HUES6 (cell line): ENCODE measurements around the gene ERO1B.
"Not testable (repeated sequence)": the region's sequence is repeated elsewhere in the genome, so short reads cannot be mapped to it uniquely, and the experiment has no call there.

Experiments used
- H3K27ac ChIP-seq: 2 replicates; pipeline ENCODE4 v1.7.0; 2013; ENCODE audit warnings: low read depth, mild to moderate bottlenecking, low read length, inconsistent platforms
- H3K27me3 ChIP-seq: 2 replicates; pipeline ENCODE4 v1.6.1; 2013; ENCODE audit warnings: low read length; ENCODE audit not compliant: control insufficient read depth, insufficient read depth
- H3K36me3 ChIP-seq: 2 replicates; pipeline ENCODE4 v1.6.1; 2013; ENCODE audit warnings: low read length; ENCODE audit not compliant: control insufficient read depth, insufficient read depth
- H3K4me1 ChIP-seq: 2 replicates; pipeline ENCODE4 v1.6.1; 2013; ENCODE audit warnings: low read length; ENCODE audit not compliant: control insufficient read depth, insufficient read depth
- H3K4me3 ChIP-seq: 2 replicates; pipeline ENCODE4 v1.5.1; 2013; ENCODE audit warnings: low read depth, low read length
- H3K9ac ChIP-seq: one replicate; pipeline ENCODE4 v1.6.1; 2013; ENCODE audit warnings: mild to moderate bottlenecking, low read length
- H3K9me3 ChIP-seq: 2 replicates; pipeline ENCODE4 v1.6.1; 2013; ENCODE audit warnings: low read depth, low read length; ENCODE audit not compliant: control insufficient read depth, insufficient read depth

Gene ERO1B

DNA sequence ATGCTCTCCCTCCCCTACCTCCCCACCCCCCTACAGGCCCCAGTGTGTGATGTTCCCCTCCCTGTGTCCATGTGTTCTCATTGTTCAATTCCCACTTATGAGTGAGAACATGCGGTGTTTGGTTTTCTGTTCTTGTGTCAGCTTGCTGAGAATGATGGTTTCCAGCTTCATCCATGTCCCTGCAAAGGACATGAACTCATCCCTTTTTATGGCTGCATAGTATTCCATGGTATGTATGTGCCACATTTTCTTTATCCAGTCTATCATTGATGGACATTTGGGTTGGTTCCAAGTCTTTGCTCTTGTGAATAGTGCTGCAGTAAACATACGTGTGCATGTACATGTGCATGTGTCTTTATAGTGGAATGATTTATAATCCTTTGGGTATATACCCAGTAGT lies 95.3 kb downstream of the ERO1B start:
- H3K9ac ChIP-seq, H3K36me3 ChIP-seq, H3K27ac ChIP-seq, H3K4me1 ChIP-seq, H3K9me3 ChIP-seq, H3K4me3 ChIP-seq, H3K27me3 ChIP-seq: not testable (repeated sequence)

DNA sequence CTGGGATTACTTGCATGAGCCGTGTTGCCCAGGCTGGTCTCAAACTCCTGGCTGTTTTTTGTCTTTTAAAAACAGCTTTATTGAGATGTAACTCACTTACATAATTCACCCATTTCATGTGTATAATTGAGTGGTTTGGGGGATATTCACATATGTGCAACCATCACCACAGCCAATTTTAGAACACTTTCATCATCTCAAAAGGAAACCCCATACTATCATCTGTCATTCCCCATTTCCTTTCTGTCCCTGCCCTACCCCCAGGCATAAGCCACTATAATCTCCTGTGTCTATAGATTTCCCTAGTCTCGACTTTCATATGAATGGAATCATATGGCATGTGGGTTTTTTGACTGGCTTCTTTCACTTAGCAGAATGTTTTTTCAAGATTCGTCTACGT lies 96.1 kb downstream of the ERO1B start:
- no peaks in the 10 kb centered on the region for H3K4me1 ChIP-seq
- H3K9ac ChIP-seq, result no peak overlapping the region

DNA sequence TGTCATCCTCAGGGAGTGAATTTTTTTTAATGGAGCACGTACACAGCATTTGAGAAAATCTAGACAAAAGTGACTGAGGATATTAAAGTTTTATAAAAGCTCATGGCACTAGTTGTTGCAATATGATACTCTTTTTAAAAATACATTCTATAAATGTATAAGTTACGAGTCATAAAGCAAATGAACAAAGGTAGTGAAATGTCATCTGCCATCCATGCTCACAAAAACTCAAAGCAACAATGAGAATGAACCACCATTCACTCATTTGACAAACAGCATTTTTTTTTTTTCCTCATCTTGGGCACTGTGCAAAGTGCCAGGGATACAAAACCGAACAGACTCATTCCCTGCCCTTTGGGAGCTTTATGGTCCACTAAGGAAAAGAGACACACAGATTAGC lies 100.7 kb downstream of the ERO1B start:
- no peak overlapping the region for H3K27ac ChIP-seq
- H3K9me3 ChIP-seq, result no peaks in the 10 kb centered on the region
- no peaks in the 10 kb centered on the region for H3K4me1 ChIP-seq
- no peak overlapping the region for H3K9ac ChIP-seq
- H3K4me3 ChIP-seq, result no peak overlapping the region
- H3K36me3 ChIP-seq, result 0 out of 2 replicates have a peak, but pooled peaks cover 3% of the 10 kb centered on the region
- no peaks in the 10 kb centered on the region for H3K27me3 ChIP-seq

More for the DNA sequence above, 96.1 kb downstream of the ERO1B start:
- H3K27ac ChIP-seq, result no peak overlapping the region
- H3K27me3 ChIP-seq, result no peaks in the 10 kb centered on the region
- H3K9me3 ChIP-seq, result no peaks in the 10 kb centered on the region
- no peaks in the 10 kb centered on the region for H3K36me3 ChIP-seq
- no peak overlapping the region for H3K4me3 ChIP-seq

DNA sequence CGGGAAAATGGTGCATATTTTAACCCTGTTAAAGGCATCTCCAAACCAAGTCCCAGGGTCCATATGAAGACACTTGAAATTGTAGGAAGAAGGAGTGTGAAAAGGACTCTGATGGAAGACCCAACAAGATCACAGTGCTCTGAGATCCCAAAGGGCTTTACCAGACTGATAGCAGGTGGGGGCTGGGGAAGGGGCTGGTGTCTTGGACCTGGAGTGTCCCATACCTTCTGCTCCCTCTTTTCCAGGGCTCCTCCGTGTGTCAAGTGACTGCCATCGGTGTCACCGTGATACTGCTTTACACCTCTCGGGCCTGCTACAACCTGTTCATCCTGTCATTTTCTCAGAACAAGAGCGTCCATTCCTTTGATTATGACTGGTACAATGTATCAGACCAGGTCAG lies 102.1 kb downstream of the ERO1B start:
- no peaks in the 10 kb centered on the region for H3K27me3 ChIP-seq
- H3K9ac ChIP-seq, result no peak overlapping the region
- 0 out of 2 replicates have a peak, but pooled peaks cover 3% of the 10 kb centered on the region for H3K36me3 ChIP-seq
- no peak overlapping the region for H3K27ac ChIP-seq
- H3K9me3 ChIP-seq, result no peaks in the 10 kb centered on the region
- H3K4me1 ChIP-seq, result no peaks in the 10 kb centered on the region
- no peak overlapping the region for H3K4me3 ChIP-seq

DNA sequence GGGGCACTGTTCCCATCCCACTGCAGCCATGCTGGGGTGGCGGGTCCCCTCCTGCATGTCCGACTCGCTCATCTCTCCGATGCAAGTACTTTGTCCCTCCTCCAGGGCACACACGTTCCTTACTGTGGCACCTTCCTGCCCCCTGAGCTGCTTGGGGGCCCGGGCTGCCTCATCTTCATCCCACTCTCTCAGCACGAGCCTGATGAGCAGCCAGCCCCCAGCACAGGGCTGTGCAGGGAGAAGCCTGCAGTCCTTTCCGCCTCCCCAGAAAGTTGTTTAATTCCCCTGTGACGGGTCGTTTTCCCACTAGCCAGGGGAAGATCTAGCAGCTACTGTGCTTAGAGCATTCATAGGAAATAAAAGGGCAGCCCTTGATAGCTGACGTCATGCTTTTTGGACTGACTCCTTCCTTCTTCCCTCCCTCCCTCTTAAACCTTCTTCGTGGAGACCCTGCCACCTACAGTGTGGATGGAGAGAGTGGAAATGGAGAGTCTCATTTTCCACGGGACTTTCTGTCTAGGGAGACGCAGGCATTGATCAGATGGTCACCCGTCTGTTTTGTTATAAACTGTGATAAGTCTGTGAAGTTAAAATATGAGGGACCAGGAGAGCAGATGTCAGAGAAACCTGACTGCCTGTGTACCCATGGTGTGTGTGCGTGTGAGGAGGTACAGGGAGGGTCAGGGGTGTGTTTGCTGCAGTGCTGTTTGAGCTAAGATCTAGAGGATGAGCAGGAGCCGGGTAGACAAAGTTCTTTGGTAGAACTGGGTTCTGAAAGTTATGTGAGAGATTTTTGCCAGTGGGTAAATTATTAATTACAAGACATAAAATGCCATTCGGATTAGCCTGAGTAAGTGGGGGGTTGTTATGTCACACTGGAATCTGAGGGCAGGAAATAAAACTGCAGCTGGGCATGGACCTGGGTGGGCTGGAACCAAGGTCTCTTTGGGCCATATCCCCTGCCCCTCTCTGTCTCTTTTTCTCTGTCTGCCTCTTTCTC lies 105.1 kb downstream of the ERO1B start:
- H3K4me3 ChIP-seq, result no peak overlapping the region
- no peaks in the 10 kb centered on the region for H3K9me3 ChIP-seq
- no peak overlapping the region for H3K27ac ChIP-seq
- H3K27me3 ChIP-seq, result no peaks in the 10 kb centered on the region
- H3K4me1 ChIP-seq, result no peaks in the 10 kb centered on the region; the same call in 1 of the 2 replicates
- 0 out of 2 replicates have a peak, but pooled peaks cover 3% of the 10 kb centered on the region for H3K36me3 ChIP-seq
- H3K9ac ChIP-seq, result no peak overlapping the region

DNA sequence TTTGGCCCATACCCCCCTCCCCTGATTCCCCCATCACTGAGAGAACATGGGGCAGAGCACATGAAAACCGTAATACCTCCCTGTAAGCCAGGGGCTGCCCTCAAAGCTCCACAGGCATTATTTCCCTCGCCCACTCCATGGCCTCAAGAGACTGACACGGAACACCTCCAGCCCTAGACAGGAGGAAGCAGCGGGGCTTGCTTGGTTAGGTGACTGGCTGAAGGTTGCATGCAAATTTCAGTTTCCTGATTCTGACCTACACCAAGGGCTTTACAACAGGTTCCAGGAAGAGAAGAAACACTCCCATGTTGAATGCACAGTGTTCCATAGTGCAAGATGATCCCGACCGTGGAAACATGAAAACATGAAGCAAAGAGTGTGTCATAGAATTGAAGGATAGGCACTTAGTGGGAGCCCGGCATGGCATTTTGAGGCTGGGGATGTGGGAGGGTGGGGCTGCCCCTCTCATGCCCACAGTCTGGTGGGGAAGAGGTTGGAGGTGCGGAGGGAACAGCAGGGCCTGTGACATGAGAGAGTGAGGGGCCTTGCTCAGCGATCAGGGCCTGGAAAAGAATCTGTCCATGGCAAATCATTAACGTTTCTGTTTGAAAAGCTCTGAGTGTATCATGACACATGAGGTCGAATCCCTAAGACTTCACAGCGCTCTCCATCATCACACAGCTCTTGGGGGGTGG lies 106.0 kb downstream of the ERO1B start:
- H3K27ac ChIP-seq, result no peak overlapping the region
- H3K27me3 ChIP-seq, result no peaks in the 10 kb centered on the region
- H3K36me3 ChIP-seq, result 0 out of 2 replicates have a peak, but pooled peaks cover 3% of the 10 kb centered on the region
- H3K4me1 ChIP-seq, result no peaks in the 10 kb centered on the region; the same call in 1 of the 2 replicates
- H3K9ac ChIP-seq, result no peak overlapping the region
- no peaks in the 10 kb centered on the region for H3K9me3 ChIP-seq
- no peak overlapping the region for H3K4me3 ChIP-seq

DNA sequence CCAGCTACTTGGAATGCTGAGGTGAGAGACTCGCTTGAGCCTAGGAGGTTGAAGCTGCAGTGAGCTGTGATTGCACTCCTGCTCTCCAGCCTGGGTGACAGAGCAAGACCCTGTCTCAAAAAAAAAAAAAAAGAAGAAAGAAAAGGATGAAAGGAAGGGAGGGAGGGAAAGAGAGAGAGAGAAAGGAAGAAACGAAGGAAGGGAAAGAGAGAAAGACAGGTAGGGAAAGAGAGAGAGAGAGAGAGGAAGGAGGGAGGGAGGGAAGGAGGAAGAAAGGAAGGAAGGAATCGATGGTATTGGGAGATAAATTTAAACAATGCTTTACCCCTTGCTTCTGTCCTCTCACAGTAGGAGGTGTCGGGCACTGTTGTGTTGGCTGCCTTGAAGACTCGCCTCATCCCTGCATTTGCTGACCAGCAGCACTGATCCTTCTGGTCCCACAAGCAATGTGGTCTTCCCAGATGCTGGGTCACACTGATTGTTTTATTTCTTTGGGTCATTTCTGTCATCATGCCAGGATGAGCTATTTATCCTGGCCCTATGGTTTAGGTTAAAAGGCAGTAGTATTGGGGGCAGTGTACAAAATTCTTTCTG lies 108.5 kb downstream of the ERO1B start:
- Histone ChIP-seq H3K9me3 (no peaks in the 10 kb centered on the region), H3K36me3 (no peaks in the 10 kb centered on the region), H3K27ac (no peak overlapping the region), H3K4me3 (no peak overlapping the region), H3K4me1 (no peaks in the 10 kb centered on the region; the same call in 1 of the 2 replicates), H3K27me3 (no peaks in the 10 kb centered on the region), H3K9ac (no peak overlapping the region)

DNA sequence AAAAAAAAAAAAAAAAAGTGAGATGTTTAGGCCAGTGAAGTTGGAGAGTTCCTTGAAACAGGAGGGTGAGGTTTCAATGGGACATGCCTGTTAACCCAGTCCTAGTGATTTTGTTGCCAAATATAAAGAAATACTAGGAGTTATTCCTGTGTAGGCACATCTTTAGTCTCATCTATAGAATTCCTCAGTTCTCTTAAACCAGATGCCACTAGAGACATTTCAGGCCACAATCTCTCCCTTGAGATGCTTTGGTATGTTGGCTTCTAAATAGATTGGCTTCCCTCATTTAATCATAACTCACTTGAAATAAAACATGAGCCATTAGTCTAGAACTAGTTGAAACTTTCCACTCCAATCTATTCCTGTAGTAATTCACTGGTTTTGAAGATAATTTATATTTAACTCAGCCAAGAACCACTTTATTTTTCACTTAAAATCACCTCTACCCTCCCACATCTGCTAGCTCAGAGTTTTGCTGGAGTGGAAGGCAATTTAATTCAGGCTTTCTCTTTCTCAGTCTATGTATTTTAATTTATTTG lies 109.6 kb downstream of the ERO1B start:
- H3K9ac ChIP-seq, result no peak overlapping the region
- H3K4me3 ChIP-seq, result no peak overlapping the region
- no peak overlapping the region for H3K27ac ChIP-seq
- H3K27me3 ChIP-seq, result no peaks in the 10 kb centered on the region
- H3K9me3 ChIP-seq, result peaks cover 4% of the 10 kb centered on the region
- no peaks in the 10 kb centered on the region for H3K36me3 ChIP-seq
- H3K4me1 ChIP-seq, result no peaks in the 10 kb centered on the region; the same call in 1 of the 2 replicates

DNA sequence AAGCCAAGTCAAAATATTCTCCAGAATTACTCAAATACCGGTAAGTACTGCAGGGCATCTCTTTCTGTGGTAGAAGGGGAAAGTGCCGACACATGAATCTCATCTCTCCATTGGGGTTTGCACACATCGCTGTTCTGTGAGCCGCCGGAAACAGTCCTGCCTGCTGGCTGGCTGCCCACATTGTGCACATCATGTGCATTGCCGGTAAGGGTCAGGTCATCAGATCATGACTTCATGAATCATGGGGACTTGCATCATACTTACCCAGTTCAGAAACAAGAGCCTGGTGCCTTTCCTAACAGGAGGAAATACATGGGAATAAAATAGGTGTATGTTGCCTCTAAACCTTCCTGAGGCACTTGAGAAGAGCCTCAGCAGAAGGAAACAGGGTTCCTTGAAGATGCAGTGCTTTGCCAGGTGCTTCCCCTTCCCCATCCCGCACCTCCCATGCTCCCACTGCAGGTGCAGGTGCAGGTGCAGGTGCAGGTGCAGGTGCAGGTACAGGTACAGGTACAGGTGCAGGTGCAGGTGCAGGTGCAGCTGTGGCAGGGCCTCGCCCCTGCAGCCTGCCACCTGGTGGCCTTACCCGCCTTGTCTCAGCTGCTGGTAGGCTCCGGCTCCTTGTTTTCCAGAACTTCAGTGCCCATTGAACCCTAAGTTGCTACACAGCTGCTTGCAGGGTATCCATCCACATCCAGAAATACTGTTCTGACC lies 112.9 kb downstream of the ERO1B start:
- H3K27ac ChIP-seq, result no peak overlapping the region
- no peaks in the 10 kb centered on the region; the same call in 1 of the 2 replicates for H3K4me1 ChIP-seq
- H3K9ac ChIP-seq, result no peak overlapping the region
- no peak overlapping the region for H3K4me3 ChIP-seq
- H3K36me3 ChIP-seq, result no peaks in the 10 kb centered on the region
- peaks cover 6% of the 10 kb centered on the region for H3K9me3 ChIP-seq
- H3K27me3 ChIP-seq, result no peaks in the 10 kb centered on the region

DNA sequence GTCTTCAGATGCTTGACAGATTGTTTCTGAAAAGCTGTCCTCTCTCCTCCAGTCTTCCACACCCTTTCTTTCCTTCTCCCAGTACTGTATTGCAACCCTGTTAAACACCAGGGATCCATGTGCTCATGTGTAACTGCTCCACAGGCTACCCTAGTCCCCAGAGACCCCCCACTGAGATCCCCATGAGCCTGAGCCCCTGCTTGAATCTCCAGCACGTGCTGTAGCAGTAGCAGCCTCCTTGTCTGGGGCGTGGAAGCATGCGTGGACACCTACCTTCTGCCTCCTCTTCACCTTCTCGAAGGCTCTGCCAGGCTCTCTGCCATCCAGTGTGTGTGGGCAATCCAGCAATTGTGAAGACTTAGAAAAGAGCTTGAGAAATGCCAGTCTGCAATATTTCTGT lies 114.2 kb downstream of the ERO1B start:
- Histone ChIP-seq H3K27ac (no peak overlapping the region), H3K27me3 (no peaks in the 10 kb centered on the region), H3K4me3 (no peak overlapping the region), H3K4me1 (no peaks in the 10 kb centered on the region), H3K9me3 (peaks cover 9% of the 10 kb centered on the region), H3K36me3 (no peaks in the 10 kb centered on the region), H3K9ac (no peak overlapping the region)
